Mesothelial cell of epicardium (in vitro differentiated cells): ENCODE data around the gene NRM. TPM values are rescaled to one million over a fixed set of nuclear protein-coding genes. Genes with fewer than 3 reads are reported as not detected.
"Not testable (repeated sequence)": the region's sequence is repeated elsewhere in the genome, so short reads cannot be mapped to it uniquely, and the experiment has no call there.

ENCODE experiments used
- DNase-seq, 2 experiments: peaks; one replicate each; pipeline ENCODE4 v3.0.0; 2021; ENCODE audit warnings: low spot score in 2 of 2; ENCODE audit not compliant: unreplicated experiment in 2 of 2
- H3K27ac Mint-ChIP-seq: 2 replicates; pipeline ENCODE4 v1.8.0; 2021; ENCODE audit warnings: mixed read lengths
- H3K27me3 Mint-ChIP-seq: 2 replicates; pipeline ENCODE4 v1.8.0; 2021; ENCODE audit warnings: low read depth, mixed read lengths
- H3K36me3 Mint-ChIP-seq: 2 replicates; pipeline ENCODE4 v1.8.0; 2021; ENCODE audit warnings: mixed read lengths
- H3K4me1 Mint-ChIP-seq: 2 replicates; pipeline ENCODE4 v1.8.0; 2021; ENCODE audit warnings: mixed read lengths
- H3K4me3 Mint-ChIP-seq: 2 replicates; pipeline ENCODE4 v1.8.0; 2021; ENCODE audit warnings: mild to moderate bottlenecking, moderate library complexity, mixed read lengths
- H3K9me3 Mint-ChIP-seq: 2 replicates; pipeline ENCODE4 v1.8.0; 2021; ENCODE audit warnings: mixed read lengths
- CTCF ChIP-seq: fragments of 200-600 bp; sonication (generic); IDR thresholded peaks from one replicate; pipeline ENCODE4 v1.5.0; 2021; ENCODE audit warnings: antibody characterized with exemption; ENCODE audit not compliant: unreplicated experiment
- total RNA-seq: library from RNA; stranded (reverse); gene quantifications from 3 replicates; pipeline ENCODE4 v1.2.1, GENCODE V29; 2021

NRM gene
- total RNA-seq, 1 donor from 2014 or later, result 36.1 TPM

- peaks cover 34% of the 10 kb centered on the region for H3K4me1 Mint-ChIP-seq
- H3K27ac Mint-ChIP-seq, result peak overlapping the region; percentile 65
- TF ChIP-seq CTCF, result no peak
- H3K27me3 Mint-ChIP-seq, result no peaks in the 10 kb centered on the region
- H3K9me3 Mint-ChIP-seq, result no peaks in the 10 kb centered on the region
- no peak for DNase-seq
- no peak overlapping the region for H3K4me3 Mint-ChIP-seq
- peaks cover 31% of the 10 kb centered on the region for H3K36me3 Mint-ChIP-seq
These were observed 34.3 kb upstream of the NRM start for GRCh38 chr6:30724906-30725667.

- peak overlapping the region; percentile 95 for H3K27ac Mint-ChIP-seq
- not testable (repeated sequence) for H3K27me3 Mint-ChIP-seq, H3K9me3 Mint-ChIP-seq, DNase-seq
- H3K4me1 Mint-ChIP-seq, result peaks cover 43% of the 10 kb centered on the region
- peaks cover 27% of the 10 kb centered on the region for H3K36me3 Mint-ChIP-seq
- peak overlapping the region; percentile 98 for H3K4me3 Mint-ChIP-seq
These were observed 33.3 kb upstream of the NRM start for GRCh38 chr6:30723843-30724741.

GRCh38 chr6:30723159-30723842, 32.5 kb upstream of the NRM start:
- H3K27me3 Mint-ChIP-seq, DNase-seq, H3K9me3 Mint-ChIP-seq: not testable (repeated sequence)
- Mint-ChIP-seq H3K36me3 (peaks cover 27% of the 10 kb centered on the region), H3K4me1 (peaks cover 48% of the 10 kb centered on the region), H3K27ac (peak overlapping the region; percentile 95), H3K4me3 (peak overlapping the region; percentile 98)

GRCh38 chr6:30722280-30723112, 31.7 kb upstream of the NRM start:
- DNase-seq, result peak; percentile 64 to 90
- Mint-ChIP-seq H3K27ac (peak overlapping the region; percentile 95), H3K36me3 (peaks cover 23% of the 10 kb centered on the region), H3K27me3 (no peaks in the 10 kb centered on the region), H3K4me3 (peak overlapping the region; percentile 98), H3K9me3 (no peaks in the 10 kb centered on the region), H3K4me1 (peaks cover 51% of the 10 kb centered on the region)
- TF ChIP-seq CTCF, result peak; percentile 99

DNA sequence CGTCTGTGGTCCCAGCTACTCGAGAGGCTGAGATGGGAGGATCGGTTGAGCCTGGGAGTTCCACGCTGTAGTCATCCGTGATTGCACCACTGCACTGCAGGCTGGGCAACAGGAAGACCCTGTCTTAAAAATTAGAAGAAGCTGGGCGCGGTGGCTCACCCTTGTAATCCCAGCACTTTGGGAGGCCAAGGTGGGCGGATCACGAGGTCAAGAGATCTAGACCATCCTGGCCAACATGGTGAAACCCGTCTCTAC, 31.2 kb upstream of the NRM start:
- Mint-ChIP-seq H3K27ac (peak overlapping the region; percentile 95), H3K4me1 (peaks cover 53% of the 10 kb centered on the region), H3K4me3 (peak overlapping the region; percentile 98), H3K36me3 (peaks cover 23% of the 10 kb centered on the region)
- not testable (repeated sequence) for H3K9me3 Mint-ChIP-seq, H3K27me3 Mint-ChIP-seq
- peak in 1 of 2 experiments; percentile 41 for DNase-seq

GRCh38 chr6:30721198-30722024, 30.6 kb upstream of the NRM start:
- peaks cover 21% of the 10 kb centered on the region for H3K36me3 Mint-ChIP-seq
- peak; percentile 96 for DNase-seq
- peak overlapping the region; percentile 98 for H3K4me3 Mint-ChIP-seq
- peaks cover 58% of the 10 kb centered on the region for H3K4me1 Mint-ChIP-seq
- H3K27me3 Mint-ChIP-seq, result no peaks in the 10 kb centered on the region
- H3K9me3 Mint-ChIP-seq, result no peaks in the 10 kb centered on the region
- peak overlapping the region; percentile 96 for H3K27ac Mint-ChIP-seq
- TF ChIP-seq CTCF, result peak; percentile 27
